ENCODE measurements around the gene CENPT. TPM values are rescaled to one million over a fixed set of nuclear protein-coding genes. Genes with fewer than 3 reads are reported as not detected.

CENPT gene
- total and polyA plus RNA-seq, 2 of the 13 experiments (the other 11 are each of a cell fraction or from before 2014, with no cell fraction given) = 40.9 to 43.3 TPM

DNA sequence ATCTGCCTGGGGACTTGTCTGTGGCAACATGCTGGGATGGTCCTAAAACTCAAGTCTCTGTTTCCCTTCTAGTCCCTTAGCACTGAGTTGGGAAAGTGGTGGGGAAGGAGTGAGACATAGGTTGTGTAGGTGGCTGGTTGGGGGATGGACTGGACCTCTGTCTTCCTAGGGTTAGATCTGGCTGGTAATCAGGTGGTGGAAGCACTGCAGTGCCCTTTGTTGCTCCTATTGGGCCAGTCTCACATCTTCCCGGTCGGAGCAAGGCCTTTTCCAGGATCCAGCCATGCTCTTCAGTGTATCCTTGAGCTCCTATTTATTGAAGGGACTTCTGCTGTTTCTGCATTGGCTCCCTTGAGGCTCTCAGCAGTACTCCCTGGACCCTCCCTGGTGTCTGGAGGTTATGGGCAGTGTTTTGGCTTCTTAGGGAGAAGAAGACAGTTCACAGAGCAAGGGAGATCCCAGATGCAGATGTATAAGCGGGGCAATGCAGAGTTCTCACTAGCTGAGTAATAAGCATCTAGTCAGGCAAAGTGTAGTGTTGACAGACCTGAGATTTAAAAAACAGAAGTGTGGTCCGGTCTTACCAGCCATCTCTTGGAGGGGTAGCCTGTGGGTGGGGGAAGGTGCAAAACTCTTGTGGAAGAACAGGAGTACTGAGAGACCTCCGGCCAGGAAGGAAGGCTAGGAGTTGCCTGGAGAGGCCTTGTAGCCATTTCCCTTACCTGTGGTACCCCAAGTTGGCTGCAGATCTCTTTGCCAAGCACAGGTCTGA is 2.0 kb downstream of the CENPT start (continued):
- TF ChIP-seq, protein P1, sequence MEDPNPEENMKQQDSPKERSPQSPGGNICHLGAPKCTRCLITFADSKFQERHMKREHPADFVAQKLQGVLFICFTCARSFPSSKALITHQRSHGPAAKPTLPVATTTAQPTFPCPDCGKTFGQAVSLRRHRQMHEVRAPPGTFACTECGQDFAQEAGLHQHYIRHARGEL (CRISPR knock-in tag; IDR thresholded peaks at IDR 0.05) = no peak
- TF ChIP-seq ZNF749 (CRISPR knock-in tag; IDR thresholded peaks at IDR 0.05; ENCODE audit: borderline replicate concordance) (0 out of 2 replicates have a peak, but pooled peaks have one; percentile 9), RBFOX2 (IDR thresholded peaks at IDR 0.05; ENCODE audit: low read depth, low read length) (no peak), ZNF567 (CRISPR knock-in tag; IDR thresholded peaks at IDR 0.05; ENCODE audit: borderline replicate concordance) (0 out of 2 replicates have a peak, but pooled peaks have one; percentile 51), KLF6 (CRISPR knock-in tag; IDR thresholded peaks at IDR 0.05) (no peak), ZNF75D (CRISPR knock-in tag; IDR thresholded peaks at IDR 0.05; ENCODE audit: borderline replicate concordance) (no peak), MYC (CRISPR knock-in tag; IDR thresholded peaks at IDR 0.05; ENCODE audit: borderline replicate concordance) (no peak), ZNF550 (CRISPR knock-in tag; IDR thresholded peaks at IDR 0.05; ENCODE audit: borderline replicate concordance) (0 out of 2 replicates have a peak, but pooled peaks have one; percentile 47), GZF1 (CRISPR knock-in tag; IDR thresholded peaks at IDR 0.05) (no peak), ZNF225 (CRISPR knock-in tag; IDR thresholded peaks at IDR 0.05) (no peak), ZNF510 (CRISPR knock-in tag; IDR thresholded peaks at IDR 0.05; ENCODE audit: low read depth) (peak; percentile 18; the same call in 1 of the 2 replicates), ZNF678 (CRISPR knock-in tag; IDR thresholded peaks at IDR 0.05) (0 out of 2 replicates have a peak, but pooled peaks have one; percentile 47), GABPB1 (CRISPR knock-in tag; IDR thresholded peaks at IDR 0.05) (no peak), KDM5A (IDR thresholded peaks at IDR 0.05; ENCODE audit: borderline replicate concordance, low read length) (no peak), FOXC1 (CRISPR knock-in tag; IDR thresholded peaks at IDR 0.05; ENCODE audit: borderline replicate concordance) (no peak), TBP (CRISPR knock-in tag; IDR thresholded peaks at IDR 0.05) (no peak), FOSL1 (CRISPR knock-in tag; IDR thresholded peaks at IDR 0.05; ENCODE audit: borderline replicate concordance) (no peak), MED1 (CRISPR knock-in tag; IDR thresholded peaks at IDR 0.05) (no peak), CREM (IDR thresholded peaks at IDR 0.05) (no peak), CREM (CRISPR knock-in tag; IDR thresholded peaks at IDR 0.05) (no peak), ADNP (CRISPR knock-in tag; IDR thresholded peaks at IDR 0.05) (no peak), NKX3-1 (CRISPR knock-in tag; IDR thresholded peaks at IDR 0.05) (no peak)
- TF ChIP-seq, protein P2, sequence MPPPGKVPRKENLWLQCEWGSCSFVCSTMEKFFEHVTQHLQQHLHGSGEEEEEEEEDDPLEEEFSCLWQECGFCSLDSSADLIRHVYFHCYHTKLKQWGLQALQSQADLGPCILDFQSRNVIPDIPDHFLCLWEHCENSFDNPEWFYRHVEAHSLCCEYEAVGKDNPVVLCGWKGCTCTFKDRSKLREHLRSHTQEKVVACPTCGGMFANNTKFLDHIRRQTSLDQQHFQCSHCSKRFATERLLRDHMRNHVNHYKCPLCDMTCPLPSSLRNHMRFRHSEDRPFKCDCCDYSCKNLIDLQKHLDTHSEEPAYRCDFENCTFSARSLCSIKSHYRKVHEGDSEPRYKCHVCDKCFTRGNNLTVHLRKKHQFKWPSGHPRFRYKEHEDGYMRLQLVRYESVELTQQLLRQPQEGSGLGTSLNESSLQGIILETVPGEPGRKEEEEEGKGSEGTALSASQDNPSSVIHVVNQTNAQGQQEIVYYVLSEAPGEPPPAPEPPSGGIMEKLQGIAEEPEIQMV (CRISPR knock-in tag; IDR thresholded peaks at IDR 0.05; ENCODE audit: low read depth) = no peak
- TF ChIP-seq, protein P3, sequence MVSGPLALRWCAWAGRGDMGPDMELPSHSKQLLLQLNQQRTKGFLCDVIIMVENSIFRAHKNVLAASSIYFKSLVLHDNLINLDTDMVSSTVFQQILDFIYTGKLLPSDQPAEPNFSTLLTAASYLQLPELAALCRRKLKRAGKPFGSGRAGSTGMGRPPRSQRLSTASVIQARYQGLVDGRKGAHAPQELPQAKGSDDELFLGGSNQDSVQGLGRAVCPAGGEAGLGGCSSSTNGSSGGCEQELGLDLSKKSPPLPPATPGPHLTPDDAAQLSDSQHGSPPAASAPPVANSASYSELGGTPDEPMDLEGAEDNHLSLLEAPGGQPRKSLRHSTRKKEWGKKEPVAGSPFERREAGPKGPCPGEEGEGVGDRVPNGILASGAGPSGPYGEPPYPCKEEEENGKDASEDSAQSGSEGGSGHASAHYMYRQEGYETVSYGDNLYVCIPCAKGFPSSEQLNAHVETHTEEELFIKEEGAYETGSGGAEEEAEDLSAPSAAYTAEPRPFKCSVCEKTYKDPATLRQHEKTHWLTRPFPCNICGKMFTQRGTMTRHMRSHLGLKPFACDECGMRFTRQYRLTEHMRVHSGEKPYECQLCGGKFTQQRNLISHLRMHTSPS (CRISPR knock-in tag; IDR thresholded peaks at IDR 0.05; ENCODE audit: low read depth) = no peak
- TF ChIP-seq, protein P4, sequence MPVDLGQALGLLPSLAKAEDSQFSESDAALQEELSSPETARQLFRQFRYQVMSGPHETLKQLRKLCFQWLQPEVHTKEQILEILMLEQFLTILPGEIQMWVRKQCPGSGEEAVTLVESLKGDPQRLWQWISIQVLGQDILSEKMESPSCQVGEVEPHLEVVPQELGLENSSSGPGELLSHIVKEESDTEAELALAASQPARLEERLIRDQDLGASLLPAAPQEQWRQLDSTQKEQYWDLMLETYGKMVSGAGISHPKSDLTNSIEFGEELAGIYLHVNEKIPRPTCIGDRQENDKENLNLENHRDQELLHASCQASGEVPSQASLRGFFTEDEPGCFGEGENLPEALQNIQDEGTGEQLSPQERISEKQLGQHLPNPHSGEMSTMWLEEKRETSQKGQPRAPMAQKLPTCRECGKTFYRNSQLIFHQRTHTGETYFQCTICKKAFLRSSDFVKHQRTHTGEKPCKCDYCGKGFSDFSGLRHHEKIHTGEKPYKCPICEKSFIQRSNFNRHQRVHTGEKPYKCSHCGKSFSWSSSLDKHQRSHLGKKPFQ (CRISPR knock-in tag; IDR thresholded peaks at IDR 0.05; ENCODE audit: insufficient replicate concordance) = peak; percentile 11
